A549 treated with AZD9567 at 1 μM for 4 hours (cell line): Measurements from ENCODE around the gene CPD. TPM values are rescaled to one million over a fixed set of nuclear protein-coding genes. Genes with fewer than 3 reads are reported as not detected.

Experiments used
- total RNA-seq: library from RNA; stranded (reverse); fragments of 200-300 nt; extraction: Qiagen RNA extraction; gene quantifications from 5 replicates; pipeline ENCODE4 v1.2.3, GENCODE V29; 2022; ENCODE audit not compliant: insufficient read depth

Gene CPD
- total RNA-seq: 22.6 to 45.3 TPM (median 29.3 TPM) in 5 replicates

DNA sequence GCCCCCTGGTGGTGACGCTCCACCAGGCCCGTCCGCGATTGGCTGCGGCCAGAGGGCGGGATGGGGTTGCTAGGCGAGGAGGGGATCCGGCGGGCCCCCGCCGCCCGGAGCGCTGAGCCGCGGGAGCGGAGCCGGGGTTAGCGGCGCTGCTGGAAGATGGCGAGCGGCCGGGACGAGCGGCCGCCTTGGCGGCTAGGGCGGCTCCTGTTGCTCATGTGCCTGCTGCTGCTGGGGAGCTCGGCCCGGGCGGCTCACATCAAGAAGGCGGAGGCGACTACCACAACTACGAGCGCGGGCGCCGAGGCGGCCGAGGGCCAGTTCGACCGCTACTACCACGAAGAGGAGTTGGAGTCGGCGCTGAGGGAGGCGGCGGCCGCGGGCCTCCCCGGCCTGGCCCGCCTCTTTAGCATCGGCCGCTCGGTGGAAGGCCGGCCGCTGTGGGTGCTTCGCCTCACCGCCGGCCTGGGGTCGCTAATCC lies at the start of gene CPD:
CPD (plus strand) TSS at position 103 of the 478 bp plus-strand sequence; CDS start at position 157, 54 bp downstream.

DNA sequence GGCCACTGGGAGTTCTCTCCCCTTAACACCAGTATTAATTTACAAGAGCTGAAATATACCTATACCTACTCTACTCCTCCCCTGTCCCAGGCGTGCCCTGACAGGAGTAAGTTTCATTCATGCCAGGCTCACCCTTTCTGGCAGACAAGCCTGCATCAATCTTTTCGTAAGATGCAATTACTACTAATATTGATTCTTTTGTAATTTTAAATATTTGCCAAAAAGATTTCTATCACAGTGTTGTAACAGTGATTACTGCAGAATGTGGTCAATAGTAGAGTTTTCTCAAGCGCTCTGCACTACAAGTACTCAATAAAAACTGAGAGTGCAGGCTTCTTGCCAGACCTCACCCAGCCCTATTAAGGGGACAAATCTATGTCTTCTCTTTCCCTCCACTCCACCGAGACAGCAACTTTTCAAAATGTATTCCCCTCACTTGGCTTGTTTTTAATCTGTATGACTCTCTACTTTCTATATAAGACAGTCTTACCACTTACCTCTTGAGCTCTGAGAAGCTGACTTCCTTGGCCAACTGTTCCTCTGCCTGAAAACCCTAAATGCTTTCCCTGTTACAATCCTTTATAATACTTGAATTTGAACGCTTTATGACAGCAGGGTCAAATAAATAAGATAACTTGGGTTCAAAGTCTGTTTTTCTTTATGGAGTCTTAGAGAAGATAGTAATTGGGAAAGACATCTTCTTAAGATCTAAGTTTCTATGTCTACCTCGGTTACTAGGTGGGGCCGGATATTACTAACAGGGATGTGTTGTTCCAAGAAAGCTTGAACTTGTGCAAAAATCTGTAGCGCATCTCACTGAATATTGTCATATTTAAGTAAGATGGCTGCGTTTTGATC lies 45.0 kb upstream of the CPD start, which contains the start of gene TMIGD1:
TMIGD1 (minus strand) TSS at position 555 of the 858 bp plus-strand sequence. CDS start 1,924 bp downstream, outside the sequence.

DNA sequence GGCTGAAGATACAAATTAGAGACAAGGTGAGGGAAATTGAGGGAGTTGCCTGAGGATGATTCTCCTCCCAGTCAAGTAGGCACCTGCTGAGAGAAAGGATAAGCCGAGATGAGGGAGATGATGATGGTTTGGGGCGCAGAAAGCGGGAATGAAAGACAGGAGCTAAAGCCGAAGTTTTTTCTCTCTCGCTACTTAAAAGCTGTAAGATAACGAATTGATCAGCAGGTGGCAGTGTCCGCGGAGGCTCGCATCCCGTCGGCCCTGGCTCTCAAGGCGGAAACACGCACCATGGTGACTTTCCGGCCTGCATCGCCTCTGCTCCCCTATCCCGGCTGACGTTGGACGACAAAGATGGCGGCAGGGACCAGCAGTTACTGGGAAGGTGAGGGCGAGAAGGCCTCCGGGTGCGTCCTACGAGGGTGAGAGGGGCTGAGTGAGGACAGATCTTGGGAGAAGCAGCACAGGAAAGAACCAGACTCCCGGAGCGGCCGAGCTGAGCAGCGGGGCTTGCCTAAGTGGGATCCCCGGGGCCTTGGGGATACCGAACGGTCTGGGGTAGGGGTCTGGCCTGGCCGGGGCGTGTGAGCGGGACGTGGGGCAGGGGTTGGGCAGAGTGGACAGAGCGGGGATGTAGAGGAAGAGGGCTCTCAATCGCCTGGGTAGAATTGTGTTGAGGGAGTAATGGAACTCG lies 98.5 kb downstream of the CPD start, which contains the start of gene GOSR1:
GOSR1 (plus strand) TSS at position 326 of the 691 bp plus-strand sequence; CDS start at position 352, 26 bp downstream.

Other genes with a start within 250 kb of the CPD start
- 0.07 to 0.13 TPM (median 0.09 TPM) in 3 of 5 replicates, not detected in the others for gene SLC6A4, start 143.2 kb upstream of the CPD start, total RNA-seq
- gene BLMH, start 87.0 kb upstream of the CPD start, total RNA-seq: 39.2 to 43.4 TPM (median 42.5 TPM) in 5 replicates
- gene TMIGD1, start 44.9 kb upstream of the CPD start, total RNA-seq: not detected in 5 replicates
- gene GOSR1, start 98.5 kb downstream of the CPD start, total RNA-seq: 34.1 to 45.3 TPM (median 37.2 TPM) in 5 replicates